GM18508 (cell line): Measurements from ENCODE around the gene RHOXF2B.

Experiments used
- ATAC-seq: cut with Tn5 transposase; IDR thresholded peaks from one replicate; pipeline ENCODE4 v1.9.1; 2021; ENCODE audit warnings: moderate number of reproducible peaks; ENCODE audit not compliant: insufficient read depth, unreplicated experiment

RHOXF2B gene

DNA sequence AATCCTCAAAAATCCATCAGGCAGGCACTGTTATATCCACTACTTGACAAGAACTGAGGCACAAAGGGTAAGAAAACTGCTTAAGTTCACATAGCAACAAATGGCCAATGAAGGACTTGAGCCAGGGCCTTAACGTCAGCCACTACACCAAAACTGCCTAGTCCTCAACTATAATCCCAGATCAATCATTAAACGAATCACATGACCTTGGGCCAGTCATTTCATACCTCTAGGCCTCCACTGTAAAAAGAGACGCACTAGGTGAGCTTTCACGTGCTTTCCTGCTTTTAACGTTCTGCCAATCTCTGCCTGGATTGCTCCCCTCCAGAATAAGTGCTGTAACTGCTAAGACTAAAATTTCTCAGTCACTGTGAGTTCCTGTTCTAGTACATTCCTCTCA lies 54.7 kb downstream of the RHOXF2B start:
- ATAC-seq: no peak
